BJ (cell line): ENCODE measurements around the gene PPP6R3. TPM values are rescaled to one million over a fixed set of nuclear protein-coding genes. Genes with fewer than 3 reads are reported as not detected.
"Not testable (repeated sequence)": the region's sequence is repeated elsewhere in the genome, so short reads cannot be mapped to it uniquely, and the experiment has no call there.

Experiments
- CTCF ChIA-PET: fragments of 350-600 bp; formaldehyde crosslinking; extraction: SDS; loops from one replicate; lab custom pipeline; 2021; ENCODE audit warnings: antibody characterized with exemption, inconsistent platforms; lab: Yijun Ruan, JAX
- POLR2A ChIA-PET: fragments of 300-600 bp; sonication (Branson Sonifier 250); formaldehyde crosslinking; extraction: SDS; loops from one replicate; lab custom pipeline; 2021; ENCODE audit warnings: antibody characterized with exemption; lab: Charles Lee
- DNase-seq: peaks from one replicate; pipeline ENCODE4 v3.0.0-alpha.2; 2011; ENCODE audit warnings: low read depth
- H3K27me3 ChIP-seq: 2 replicates; pipeline ENCODE4 v1.6.0; 2011; ENCODE audit warnings: low read length; ENCODE audit not compliant: control insufficient read depth, insufficient read depth
- H3K36me3 ChIP-seq: 2 replicates; pipeline ENCODE4 v1.5.1; 2011; ENCODE audit warnings: low read length; ENCODE audit not compliant: control insufficient read depth, insufficient read depth
- H3K4me3 ChIP-seq: 2 replicates; pipeline ENCODE4 v1.5.1; 2011; ENCODE audit warnings: low read depth, mild to moderate bottlenecking, control low read depth, low read length
- polyA plus RNA-seq: library from polyadenylated mRNA; depleted of rRNA; stranded (reverse); fragments of >200 nt; gene quantifications from 2 replicates; pipeline ENCODE4 v1.2.3, GENCODE V29; 2011
- TF ChIP-seq, protein P1 (sequence below): IDR thresholded peaks from 2 replicates; pipeline ENCODE4 v1.5.1; 2011; ENCODE audit warnings: low read depth, mild to moderate bottlenecking, control low read depth, inconsistent platforms, low read length, moderate library complexity; ENCODE audit not compliant: insufficient read depth

Gene PPP6R3
- polyA plus RNA-seq, 1 experiment, result 31.6 TPM

DNA sequence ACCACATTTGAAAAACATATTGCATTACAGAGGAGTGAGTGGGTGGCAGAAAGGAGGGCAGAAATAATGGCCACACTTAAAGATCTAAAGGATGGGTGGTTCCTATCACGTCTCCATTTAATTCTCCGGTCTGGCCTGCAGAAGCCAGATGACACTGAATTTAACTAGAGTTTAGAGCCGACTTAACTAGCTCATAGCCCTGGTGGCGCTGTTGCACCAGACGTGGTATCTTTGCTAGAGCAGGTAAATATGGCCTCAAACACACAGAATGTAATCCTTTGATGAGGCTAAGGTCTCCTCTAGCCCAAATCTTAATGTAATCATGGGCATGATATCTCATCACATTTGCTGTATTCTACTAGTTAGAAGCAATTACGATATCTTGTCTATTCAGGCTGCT lies 172.2 kb downstream of the PPP6R3 start:
- H3K27me3 ChIP-seq, result peaks cover 9% of the 10 kb centered on the region
- ChIA-PET POLR2A (no interaction called here), CTCF (interaction anchor here (0.6 to 1.6 kb wide), 5 partner anchors 13 to 257 kb away, joined by 3 to 7 read pairs (median 5); no protein-coding TSS in a partner anchor)
- H3K4me3 ChIP-seq, result no peak overlapping the region
- TF ChIP-seq, protein P1, sequence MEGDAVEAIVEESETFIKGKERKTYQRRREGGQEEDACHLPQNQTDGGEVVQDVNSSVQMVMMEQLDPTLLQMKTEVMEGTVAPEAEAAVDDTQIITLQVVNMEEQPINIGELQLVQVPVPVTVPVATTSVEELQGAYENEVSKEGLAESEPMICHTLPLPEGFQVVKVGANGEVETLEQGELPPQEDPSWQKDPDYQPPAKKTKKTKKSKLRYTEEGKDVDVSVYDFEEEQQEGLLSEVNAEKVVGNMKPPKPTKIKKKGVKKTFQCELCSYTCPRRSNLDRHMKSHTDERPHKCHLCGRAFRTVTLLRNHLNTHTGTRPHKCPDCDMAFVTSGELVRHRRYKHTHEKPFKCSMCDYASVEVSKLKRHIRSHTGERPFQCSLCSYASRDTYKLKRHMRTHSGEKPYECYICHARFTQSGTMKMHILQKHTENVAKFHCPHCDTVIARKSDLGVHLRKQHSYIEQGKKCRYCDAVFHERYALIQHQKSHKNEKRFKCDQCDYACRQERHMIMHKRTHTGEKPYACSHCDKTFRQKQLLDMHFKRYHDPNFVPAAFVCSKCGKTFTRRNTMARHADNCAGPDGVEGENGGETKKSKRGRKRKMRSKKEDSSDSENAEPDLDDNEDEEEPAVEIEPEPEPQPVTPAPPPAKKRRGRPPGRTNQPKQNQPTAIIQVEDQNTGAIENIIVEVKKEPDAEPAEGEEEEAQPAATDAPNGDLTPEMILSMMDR, result peak; percentile 57
- DNase-seq, result no peak
- H3K36me3 ChIP-seq, result no peaks in the 10 kb centered on the region

GRCh38 chr11:68634606-68635005 lies 174.1 kb downstream of the PPP6R3 start:
- H3K27me3 ChIP-seq, POLR2A ChIA-PET, DNase-seq, H3K4me3 ChIP-seq, H3K36me3 ChIP-seq, CTCF ChIA-PET: not testable (repeated sequence)

GRCh38 chr11:68635172-68635571 lies 174.6 kb downstream of the PPP6R3 start:
- H3K4me3 ChIP-seq, DNase-seq, POLR2A ChIA-PET, H3K36me3 ChIP-seq, CTCF ChIA-PET: not testable (repeated sequence)
- H3K27me3 ChIP-seq, result peaks cover 11% of the 10 kb centered on the region

- POLR2A ChIA-PET, H3K4me3 ChIP-seq, DNase-seq, H3K36me3 ChIP-seq: not testable (repeated sequence)
- CTCF ChIA-PET, result interaction anchor here (0.8 kb wide), 1 partner anchor 107 kb away, joined by 4 read pairs; no protein-coding TSS in a partner anchor
- peaks cover 16% of the 10 kb centered on the region for H3K27me3 ChIP-seq
Observed at GRCh38 chr11:68635883-68636282, 175.3 kb downstream of the PPP6R3 start.

DNA sequence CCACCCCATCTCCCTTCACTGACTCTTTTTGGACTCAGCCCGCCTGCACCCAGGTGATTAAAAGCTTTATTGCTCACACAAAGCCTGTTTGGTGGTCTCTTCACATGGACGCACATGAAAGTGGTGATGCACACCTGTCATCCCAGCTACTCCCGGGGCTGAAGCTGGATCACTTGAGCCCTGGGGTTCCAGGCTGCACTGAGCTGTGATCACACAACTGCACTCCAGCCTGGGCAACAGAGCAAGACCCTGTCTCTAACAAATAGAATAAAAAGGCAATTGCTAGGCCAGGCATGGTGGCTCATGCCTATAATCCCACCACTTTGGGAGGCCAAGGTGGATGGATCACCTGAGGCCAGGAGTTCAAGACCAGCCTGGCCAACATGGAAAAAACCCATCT lies 178.8 kb downstream of the PPP6R3 start:
- CTCF ChIA-PET, H3K36me3 ChIP-seq, DNase-seq, H3K4me3 ChIP-seq, POLR2A ChIA-PET: not testable (repeated sequence)
- H3K27me3 ChIP-seq, result peaks cover 19% of the 10 kb centered on the region

GRCh38 chr11:68641880-68642279 lies 181.3 kb downstream of the PPP6R3 start:
- H3K36me3 ChIP-seq, result no peaks in the 10 kb centered on the region
- DNase-seq, result no peak
- ChIA-PET CTCF (interaction anchor here (0.6 to 0.8 kb wide), 2 partner anchors 70 to 146 kb away, joined by 3 read pairs; no protein-coding TSS in a partner anchor), POLR2A (no interaction called here)
- TF ChIP-seq, protein P1, result no peak
- H3K27me3 ChIP-seq, result peaks cover 14% of the 10 kb centered on the region
- H3K4me3 ChIP-seq, result no peak overlapping the region

DNA sequence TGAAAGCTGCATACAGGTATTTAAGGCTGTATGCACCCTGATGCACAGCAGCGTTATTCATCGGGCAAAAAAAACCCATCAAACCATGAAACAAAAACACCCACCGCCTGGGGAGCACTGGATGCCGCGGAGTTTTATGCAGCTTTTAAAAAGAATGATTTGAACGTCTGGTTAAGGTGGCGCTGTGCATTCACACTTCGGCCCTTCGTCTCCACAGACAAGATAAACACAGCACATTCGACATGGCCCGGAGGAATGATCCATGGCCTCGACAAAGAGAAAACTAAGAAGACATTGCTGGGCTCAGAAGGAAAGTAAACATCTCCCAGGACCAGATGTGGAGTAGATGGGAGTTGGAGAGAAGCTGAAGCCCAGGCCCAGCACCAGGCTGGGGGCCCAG lies 183.0 kb downstream of the PPP6R3 start:
- Histone ChIP-seq H3K4me3 (no peak overlapping the region), H3K27me3 (peaks cover 23% of the 10 kb centered on the region), H3K36me3 (no peaks in the 10 kb centered on the region)
- TF ChIP-seq, protein P1, result 0 out of 2 replicates have a peak, but pooled peaks have one; percentile 6
- DNase-seq, result no peak
- CTCF ChIA-PET, result interaction anchor here (1.2 kb wide), 2 partner anchors 39 to 43 kb away, joined by 3 read pairs; no protein-coding TSS in a partner anchor
- POLR2A ChIA-PET, result interaction anchor here (0.6 kb wide), 1 partner anchor 15 kb away, joined by 11 read pairs; no protein-coding TSS in a partner anchor
